GM10847 (cell line): ENCODE data around the gene BUD23.

Source experiments
- POLR2A ChIP-seq: IDR thresholded peaks from 2 replicates; pipeline ENCODE4 v1.6.1; 2011; ENCODE audit not compliant: insufficient read length; ENCODE audit errors: extremely low read depth

The BUD23 gene

GRCh38 chr7:73683788-73684693 lies 644 bp downstream of the BUD23 start:
- TF ChIP-seq POLR2A, result no peak

GRCh38 chr7:73685311-73685710 lies 1.9 kb downstream of the BUD23 start:
- no peak for TF ChIP-seq POLR2A

GRCh38 chr7:73688288-73688687 lies 4.9 kb downstream of the BUD23 start:
- no peak for TF ChIP-seq POLR2A

GRCh38 chr7:73690646-73691045 lies 7.2 kb downstream of the BUD23 start:
- TF ChIP-seq POLR2A, result no peak

GRCh38 chr7:73696372-73696771 lies 13.0 kb downstream of the BUD23 start:
- TF ChIP-seq POLR2A, result no peak

GRCh38 chr7:73698410-73698809 lies 15.0 kb downstream of the BUD23 start:
- no peak for TF ChIP-seq POLR2A

GRCh38 chr7:73699370-73700068 lies 16.1 kb downstream of the BUD23 start:
- no peak for TF ChIP-seq POLR2A

GRCh38 chr7:73700069-73700423 lies 16.6 kb downstream of the BUD23 start:
- TF ChIP-seq POLR2A, result no peak

- no peak for TF ChIP-seq POLR2A
These were observed 17.3 kb downstream of the BUD23 start for GRCh38 chr7:73700581-73701134.

GRCh38 chr7:73701357-73701995 lies 18.1 kb downstream of the BUD23 start:
- no peak for TF ChIP-seq POLR2A

GRCh38 chr7:73702226-73702625 lies 18.8 kb downstream of the BUD23 start:
- TF ChIP-seq POLR2A, result no peak

GRCh38 chr7:73702665-73703064 lies 19.3 kb downstream of the BUD23 start:
- TF ChIP-seq POLR2A, result no peak

GRCh38 chr7:73703225-73703624 lies 19.8 kb downstream of the BUD23 start:
- TF ChIP-seq POLR2A, result no peak

- no peak for TF ChIP-seq POLR2A
These were observed 20.6 kb downstream of the BUD23 start for GRCh38 chr7:73703757-73704639.

- no peak for TF ChIP-seq POLR2A
These were observed 21.5 kb downstream of the BUD23 start for GRCh38 chr7:73704640-73705550.
